ENCODE measurements around the gene SPRYD4. TPM values are rescaled to one million over a fixed set of nuclear protein-coding genes. Genes with fewer than 3 reads are reported as not detected.
A peak's percentile ranks its signal among the peaks of the same experiment; 100 is the strongest.
"Not testable (repeated sequence)": the region's sequence is repeated elsewhere in the genome, so short reads cannot be mapped to it uniquely, and the experiment has no call there.

Gene SPRYD4
- total and polyA plus RNA-seq, 11 donors, result 2.1 to 4.7 (median 2.9) TPM

DNA sequence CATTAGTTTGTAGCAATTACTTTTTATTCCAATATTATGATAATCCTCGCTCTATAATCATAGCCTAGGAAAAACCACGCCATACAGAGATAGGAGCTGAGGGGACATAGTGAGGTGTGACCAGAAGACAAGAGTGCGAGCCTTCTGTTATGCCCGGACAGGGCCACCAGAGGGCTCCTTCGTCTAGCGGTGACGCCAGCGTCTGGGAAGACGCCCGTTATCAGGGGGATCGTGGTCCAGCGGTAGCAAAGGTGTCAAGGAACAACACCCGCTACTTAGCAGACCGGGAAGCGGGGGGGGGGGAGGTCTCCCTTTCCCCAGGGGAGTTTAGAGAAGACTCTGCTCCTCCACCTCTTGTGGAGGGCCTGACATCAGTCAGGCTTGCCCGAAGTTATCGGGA is 28.3 kb downstream of the SPRYD4 start:
- H3K27ac ChIP-seq; ATAC-seq; intact Hi-C loops (cut with DNase I); H3K27me3 ChIP-seq; H3K36me3 ChIP-seq; H3K9me3 ChIP-seq; H3K4me1 ChIP-seq: not testable (repeated sequence)
- WGBS, 4 donors, result 7 to 18% (median 11%) methylated on average over 9 to 17 of the region's 17 CpGs
- TF ChIP-seq, protein P1, sequence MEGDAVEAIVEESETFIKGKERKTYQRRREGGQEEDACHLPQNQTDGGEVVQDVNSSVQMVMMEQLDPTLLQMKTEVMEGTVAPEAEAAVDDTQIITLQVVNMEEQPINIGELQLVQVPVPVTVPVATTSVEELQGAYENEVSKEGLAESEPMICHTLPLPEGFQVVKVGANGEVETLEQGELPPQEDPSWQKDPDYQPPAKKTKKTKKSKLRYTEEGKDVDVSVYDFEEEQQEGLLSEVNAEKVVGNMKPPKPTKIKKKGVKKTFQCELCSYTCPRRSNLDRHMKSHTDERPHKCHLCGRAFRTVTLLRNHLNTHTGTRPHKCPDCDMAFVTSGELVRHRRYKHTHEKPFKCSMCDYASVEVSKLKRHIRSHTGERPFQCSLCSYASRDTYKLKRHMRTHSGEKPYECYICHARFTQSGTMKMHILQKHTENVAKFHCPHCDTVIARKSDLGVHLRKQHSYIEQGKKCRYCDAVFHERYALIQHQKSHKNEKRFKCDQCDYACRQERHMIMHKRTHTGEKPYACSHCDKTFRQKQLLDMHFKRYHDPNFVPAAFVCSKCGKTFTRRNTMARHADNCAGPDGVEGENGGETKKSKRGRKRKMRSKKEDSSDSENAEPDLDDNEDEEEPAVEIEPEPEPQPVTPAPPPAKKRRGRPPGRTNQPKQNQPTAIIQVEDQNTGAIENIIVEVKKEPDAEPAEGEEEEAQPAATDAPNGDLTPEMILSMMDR (IDR thresholded peaks at IDR 0.05), result peak; percentile 14 to 54 (median 38)
- H3K4me3 ChIP-seq, result peak overlapping the region in 5 of 12 donors; percentile 10 to 27 (median 18)
- DNase-seq, result peak; percentile 41 to 78 (median 58)

DNA sequence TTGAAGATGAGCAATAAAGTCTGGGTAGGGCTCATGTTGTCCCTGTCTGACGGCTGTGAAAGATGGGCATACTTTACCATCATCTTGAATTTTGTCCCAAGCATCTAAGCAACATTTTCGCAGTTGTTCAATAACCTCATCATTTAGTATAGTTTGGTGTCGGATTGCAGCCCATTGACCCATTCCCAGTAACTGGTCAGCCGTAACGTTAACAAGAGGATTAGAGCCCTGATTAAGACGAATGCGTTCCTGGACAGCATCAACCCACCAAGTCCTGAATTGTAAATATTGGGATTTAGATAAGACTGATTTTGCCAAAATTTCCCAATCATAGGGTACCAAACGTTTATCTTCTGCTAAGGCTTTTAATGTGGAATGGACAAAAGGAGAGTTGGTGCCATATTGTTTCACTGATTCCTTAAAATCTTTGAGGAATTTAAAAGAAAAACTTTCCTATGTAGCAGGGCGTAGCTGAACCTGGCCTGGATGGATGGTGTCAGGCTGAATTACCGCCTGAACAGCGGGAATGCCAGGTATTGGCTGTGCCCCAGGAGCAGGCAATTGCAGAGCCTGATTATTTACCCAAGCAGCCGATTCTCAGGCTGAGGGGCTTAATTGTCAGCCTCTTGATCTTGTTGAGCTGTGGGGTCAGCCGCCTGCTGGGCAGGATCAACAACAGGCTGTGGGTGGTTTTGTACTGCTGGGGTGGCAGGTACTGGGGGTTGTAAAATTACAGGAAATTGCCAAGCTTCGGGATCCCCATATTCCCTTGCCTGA is 29.9 kb downstream of the SPRYD4 start:
- H3K9me3 ChIP-seq; H3K36me3 ChIP-seq; H3K4me3 ChIP-seq; intact Hi-C loops (cut with DNase I); DNase-seq; H3K27me3 ChIP-seq; H3K4me1 ChIP-seq; ATAC-seq; H3K27ac ChIP-seq: not testable (repeated sequence)
- WGBS, 4 donors, result 85 to 90% (median 87%) methylated on average over 14 of the region's 14 CpGs

DNA sequence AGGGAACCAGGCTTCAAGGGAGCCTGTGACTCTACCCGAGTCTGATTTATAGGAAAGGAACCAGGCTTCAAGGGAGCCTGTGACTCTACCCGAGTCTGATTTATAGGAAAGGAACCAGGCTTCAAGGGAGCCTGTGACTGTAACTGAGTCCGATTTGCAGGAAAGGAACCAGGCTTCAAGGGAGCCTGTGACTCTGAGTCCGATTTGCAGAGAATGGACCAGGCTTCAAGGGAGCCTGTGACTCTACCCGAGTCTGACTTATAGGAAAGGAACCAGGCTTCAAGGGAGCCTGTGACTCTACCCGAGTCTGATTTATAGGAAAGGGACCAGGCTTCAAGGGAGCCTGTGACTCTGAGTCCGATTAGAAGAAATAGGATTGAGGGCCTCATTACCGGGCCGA is 31.1 kb downstream of the SPRYD4 start:
- H3K4me3 ChIP-seq; intact Hi-C loops (cut with DNase I); H3K36me3 ChIP-seq; H3K27ac ChIP-seq; ATAC-seq; H3K27me3 ChIP-seq; H3K9me3 ChIP-seq; DNase-seq; H3K4me1 ChIP-seq: not testable (repeated sequence)
- WGBS, 4 donors, result 78 to 86% (median 81%) methylated on average over 9 of the region's 9 CpGs

DNA sequence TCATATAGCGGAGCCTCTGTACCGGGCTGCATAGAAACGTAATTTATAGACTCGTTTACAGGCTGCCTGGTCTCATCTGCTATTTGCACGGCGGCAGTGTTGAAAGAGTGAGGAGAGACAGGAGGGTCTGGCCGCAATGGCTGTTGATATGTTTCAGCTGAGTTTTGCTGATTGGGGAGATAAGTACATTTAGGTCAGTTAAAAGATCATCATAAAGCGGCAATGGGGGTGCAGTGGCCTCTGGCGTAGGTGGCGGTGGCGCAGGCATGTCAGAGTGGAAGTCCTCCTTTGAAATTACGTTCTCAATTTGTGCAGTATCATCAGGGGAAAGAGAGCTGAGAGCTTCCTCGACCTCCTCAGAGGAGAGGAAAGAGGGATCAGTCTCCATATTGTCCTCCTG is 31.5 kb downstream of the SPRYD4 start:
- ATAC-seq; intact Hi-C loops (cut with DNase I); H3K36me3 ChIP-seq; H3K27ac ChIP-seq; H3K9me3 ChIP-seq; H3K27me3 ChIP-seq; DNase-seq; H3K4me3 ChIP-seq; H3K4me1 ChIP-seq: not testable (repeated sequence)
- WGBS, 4 donors, result 82 to 88% (median 84%) methylated on average over 13 of the region's 13 CpGs

DNA sequence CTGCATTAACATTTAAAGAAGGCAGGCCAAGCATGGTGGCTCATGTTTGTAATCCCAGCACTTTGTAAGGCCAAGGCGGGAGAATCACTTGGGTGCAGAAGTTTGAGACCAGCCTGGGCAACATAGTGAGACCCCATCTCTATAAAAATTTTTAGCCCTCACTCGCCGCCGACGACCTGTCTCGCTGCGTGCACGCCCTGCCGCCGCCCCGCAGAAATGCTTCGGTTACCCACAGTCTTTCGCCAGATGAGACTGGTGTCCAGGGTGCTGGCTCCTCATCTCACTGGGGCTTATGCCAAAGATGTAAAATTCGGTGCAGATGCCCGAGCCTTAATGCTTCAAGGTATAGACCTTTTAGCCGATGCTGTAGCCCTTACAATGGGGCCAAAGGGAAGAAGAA is 42.4 kb downstream of the SPRYD4 start:
- H3K9me3 ChIP-seq, result no peaks in the 10 kb centered on the region
- H3K36me3 ChIP-seq, result no peaks in the 10 kb centered on the region
- DNase-seq, result no peak
- no peak overlapping the region for H3K4me3 ChIP-seq
- intact Hi-C loops (cut with DNase I), result loop anchor here in 4 of 10 donors (2.0 to 5.0 kb wide), 3 partner anchors 64 to 122 kb away; partner anchors contain the start of gene BAZ2A (in 2 of the 4)
- ATAC-seq, result no peak
- WGBS, 4 donors, result 93 to 95% (median 94%) methylated on average over 16 of the region's 16 CpGs
- H3K4me1 ChIP-seq, result peaks cover 0 to 7% (median 0%) of the 10 kb centered on the region in 12 donors
- TF ChIP-seq POLR2A (IDR thresholded peaks at IDR 0.05), result no peak
- TF ChIP-seq, protein P1 (IDR thresholded peaks at IDR 0.05), result no peak
- no peaks in the 10 kb centered on the region for H3K27me3 ChIP-seq
- no peak overlapping the region for H3K27ac ChIP-seq

DNA sequence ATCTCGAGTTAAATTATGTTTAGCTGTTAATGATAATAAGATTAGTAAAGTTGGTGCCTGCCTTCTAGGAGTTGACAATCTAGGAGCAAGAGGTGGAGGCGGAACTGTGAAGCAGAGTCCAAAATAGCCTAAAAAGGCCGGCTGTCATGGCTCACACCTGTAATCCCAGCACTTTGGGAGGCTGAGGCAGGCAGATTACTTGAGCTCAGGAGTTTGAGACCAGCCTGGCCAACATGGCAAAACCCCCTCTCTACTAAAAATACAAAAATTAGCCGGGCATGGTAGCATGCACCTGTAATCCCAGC is 45.6 kb downstream of the SPRYD4 start:
- not testable (repeated sequence) for H3K9me3 ChIP-seq, H3K27me3 ChIP-seq, H3K27ac ChIP-seq, H3K36me3 ChIP-seq, DNase-seq
- TF ChIP-seq, protein P1 (IDR thresholded peaks at IDR 0.05), result peak in 2 of 12 donors; percentile 22 to 28
- Histone ChIP-seq H3K4me3 (peak overlapping the region in 2 of 12 donors; percentile 11 to 23), H3K4me1 (peaks cover 0 to 14% (median 2%) of the 10 kb centered on the region in 12 donors)
- intact Hi-C loops (cut with DNase I), result loop anchor here in 7 of 10 donors (1.0 to 5.0 kb wide), 4 partner anchors 59 to 118 kb away; partner anchors contain the start of gene BAZ2A (in 2 of the 7)
- WGBS, 4 donors, result 54 to 64% (median 57%) methylated on average over 4 of the region's 4 CpGs
- peak in 1 of 4 donors; percentile 7 for ATAC-seq

All from heart left ventricle (tissue), 16 donors.